ENCODE measurements around the gene PRKCB.

Gene PRKCB

GRCh38 chr16:23975293-23975692 is 139.5 kb downstream of the PRKCB start:
- no peak for DNase-seq

- DNase-seq = no peak
These were observed 140.3 kb downstream of the PRKCB start for GRCh38 chr16:23976091-23976490.

- DNase-seq = no peak
These were observed 140.7 kb downstream of the PRKCB start for GRCh38 chr16:23976524-23976923.

- DNase-seq = no peak
These were observed 143.7 kb downstream of the PRKCB start for GRCh38 chr16:23979441-23979840.

- no peak for DNase-seq
These were observed 144.2 kb downstream of the PRKCB start for GRCh38 chr16:23979982-23980381.

GRCh38 chr16:23981429-23982399 is 145.9 kb downstream of the PRKCB start:
- DNase-seq = no peak

GRCh38 chr16:23986455-23986854 is 150.7 kb downstream of the PRKCB start:
- no peak for DNase-seq

GRCh38 chr16:23987443-23987842 is 151.7 kb downstream of the PRKCB start:
- no peak for DNase-seq

GRCh38 chr16:23990507-23990906 is 154.7 kb downstream of the PRKCB start:
- DNase-seq = no peak

- no peak for DNase-seq
These were observed 155.3 kb downstream of the PRKCB start for GRCh38 chr16:23991066-23991465.

GRCh38 chr16:23994615-23995014 is 158.8 kb downstream of the PRKCB start:
- DNase-seq = no peak

- no peak for DNase-seq
These were observed 160.6 kb downstream of the PRKCB start for GRCh38 chr16:23996258-23996955.

GRCh38 chr16:23998771-23999170 is 163.0 kb downstream of the PRKCB start:
- no peak for DNase-seq

GRCh38 chr16:23999663-24000062 is 163.9 kb downstream of the PRKCB start:
- no peak for DNase-seq

- DNase-seq = no peak
These were observed 165.9 kb downstream of the PRKCB start for GRCh38 chr16:24001710-24002109.

GRCh38 chr16:24002619-24003018 is 166.8 kb downstream of the PRKCB start:
- DNase-seq = no peak

- DNase-seq = no peak
These were observed 169.8 kb downstream of the PRKCB start for GRCh38 chr16:24005577-24005976.

GRCh38 chr16:24007391-24007790 is 171.6 kb downstream of the PRKCB start:
- DNase-seq = no peak

GRCh38 chr16:24007934-24008333 is 172.2 kb downstream of the PRKCB start:
- no peak for DNase-seq

GRCh38 chr16:24009098-24009497 is 173.3 kb downstream of the PRKCB start:
- DNase-seq = no peak

GRCh38 chr16:24009955-24010354 is 174.2 kb downstream of the PRKCB start:
- no peak for DNase-seq

- DNase-seq = peak; percentile 75
These were observed 174.8 kb downstream of the PRKCB start for GRCh38 chr16:24010440-24011089.

- DNase-seq = no peak
These were observed 175.5 kb downstream of the PRKCB start for GRCh38 chr16:24011237-24011636.
